ENCODE data around the gene EHBP1.

The EHBP1 gene

GRCh38 chr2:62705007-62705829 lies at the start of gene EHBP1:
Gene EHBP1, plus strand, starts transcription at chr2:62705713. Its CDS starts 1,479 bp downstream, at chr2:62707192.
- DNase-seq (ENCODE audit: low read depth), result peak; percentile 97

- DNase-seq (ENCODE audit: low read depth), result no peak
Observed at GRCh38 chr2:62657783-62658182, 47.7 kb upstream of the EHBP1 start.

GRCh38 chr2:62658891-62659290 lies 46.6 kb upstream of the EHBP1 start:
- DNase-seq (ENCODE audit: low read depth), result no peak

GRCh38 chr2:62660087-62660486 lies 45.4 kb upstream of the EHBP1 start:
- no peak for DNase-seq (ENCODE audit: low read depth)

GRCh38 chr2:62660582-62661262 lies 44.8 kb upstream of the EHBP1 start:
- DNase-seq (ENCODE audit: low read depth), result no peak

- DNase-seq (ENCODE audit: low read depth), result no peak
Observed at GRCh38 chr2:62661263-62661635, 44.3 kb upstream of the EHBP1 start.

- no peak for DNase-seq (ENCODE audit: low read depth)
Observed at GRCh38 chr2:62662131-62662530, 43.4 kb upstream of the EHBP1 start.

- DNase-seq (ENCODE audit: low read depth), result no peak
Observed at GRCh38 chr2:62662554-62662953, 43.0 kb upstream of the EHBP1 start.

GRCh38 chr2:62663411-62663810 lies 42.1 kb upstream of the EHBP1 start:
- DNase-seq (ENCODE audit: low read depth), result no peak

GRCh38 chr2:62663920-62664795 lies 41.4 kb upstream of the EHBP1 start:
- no peak for DNase-seq (ENCODE audit: low read depth)

- no peak for DNase-seq (ENCODE audit: low read depth)
Observed at GRCh38 chr2:62665446-62665845, 40.1 kb upstream of the EHBP1 start.

GRCh38 chr2:62669180-62669579 lies 36.3 kb upstream of the EHBP1 start:
- DNase-seq (ENCODE audit: low read depth), result no peak

GRCh38 chr2:62672601-62673000 lies 32.9 kb upstream of the EHBP1 start:
- no peak for DNase-seq (ENCODE audit: low read depth)

GRCh38 chr2:62675062-62675461 lies 30.5 kb upstream of the EHBP1 start:
- no peak for DNase-seq (ENCODE audit: low read depth)

- DNase-seq (ENCODE audit: low read depth), result no peak
Observed at GRCh38 chr2:62685256-62685655, 20.3 kb upstream of the EHBP1 start.

- no peak for DNase-seq (ENCODE audit: low read depth)
Observed at GRCh38 chr2:62686012-62686685, 19.4 kb upstream of the EHBP1 start.

- DNase-seq (ENCODE audit: low read depth), result no peak
Observed at GRCh38 chr2:62687636-62688035, 17.9 kb upstream of the EHBP1 start.

GRCh38 chr2:62688771-62689170 lies 16.7 kb upstream of the EHBP1 start:
- no peak for DNase-seq (ENCODE audit: low read depth)

- no peak for DNase-seq (ENCODE audit: low read depth)
Observed at GRCh38 chr2:62691186-62691585, 14.3 kb upstream of the EHBP1 start.

- no peak for DNase-seq (ENCODE audit: low read depth)
Observed at GRCh38 chr2:62692225-62692624, 13.3 kb upstream of the EHBP1 start.

- DNase-seq (ENCODE audit: low read depth), result no peak
Observed at GRCh38 chr2:62698653-62699052, 6.9 kb upstream of the EHBP1 start.

- DNase-seq (ENCODE audit: low read depth), result no peak
Observed at GRCh38 chr2:62704654-62705006, 883 bp upstream of the EHBP1 start.
